GM12878 (cell line): ENCODE data around the gene HMCN2. TPM values are rescaled to one million over a fixed set of nuclear protein-coding genes. Genes with fewer than 3 reads are reported as not detected.

Experiments
- ATAC-seq: fragments of 200-7000 bp; cut with Tn5 transposase; 3 replicates; pipeline ENCODE4 v1.9.1; 2020; ENCODE audit warnings: mild to moderate bottlenecking, moderate library complexity
- BruUV-seq: library from RNA; stranded (reverse); fragments of 400-500 nt; replicated peaks from 2 replicates; lab custom pipeline; 2021; lab: Mats Ljungman, UMichigan
- CTCF ChIA-PET: fragments of 300-600 bp; sonication (Branson Sonifier 250); formaldehyde crosslinking; extraction: SDS; loops from one replicate; lab custom pipeline; 2021; ENCODE audit warnings: inconsistent platforms; lab: Yijun Ruan, JAX
- POLR2A ChIA-PET: fragments of 350-600 bp; formaldehyde crosslinking; extraction: SDS; loops from one replicate; lab custom pipeline; 2021; ENCODE audit warnings: inconsistent platforms; lab: Charles Lee
- RAD21 ChIA-PET: fragments of 300-600 bp; sonication (Branson Sonifier 250); formaldehyde crosslinking; loops from one replicate; lab custom pipeline; 2023; ENCODE audit warnings: antibody characterized with exemption; ENCODE audit not compliant: unreplicated experiment; lab: Charles Lee
- SMC1A ChIA-PET: fragments of 300-600 bp; sonication (Branson Sonifier 250); formaldehyde crosslinking; loops from one replicate; lab custom pipeline; 2023; ENCODE audit not compliant: unreplicated experiment, uncharacterized antibody; lab: Charles Lee
- DNase-seq: peaks from one replicate; pipeline ENCODE4 v3.0.0-alpha.2; 2011; ENCODE audit warnings: low read depth, low spot score
- FAIRE-seq: peaks from 3 replicates; lab custom pipeline; 2011; peaks lifted over from hg19 to GRCh38; lab: Jason Lieb, UNC
- H2AFZ ChIP-seq: 2 replicates; pipeline ENCODE4 v1.6.0; 2011; ENCODE audit warnings: low read depth, low read length, control low read depth; ENCODE audit not compliant: control insufficient read depth
- H3K27ac ChIP-seq: 2 replicates; pipeline ENCODE4 v1.5.1; 2011; ENCODE audit warnings: control low read depth; ENCODE audit not compliant: control insufficient read depth, insufficient read depth
- H3K27me3 ChIP-seq, 2 experiments: replicated peaks in 1 of 2; 2 replicates each; pipeline versions ENCODE4 v1.6.0 to v1.6.1; 2011; ENCODE audit warnings: low read length in 1 of 2; ENCODE audit not compliant: control insufficient read depth in 2 of 2, insufficient read depth in 2 of 2
- H3K36me3 ChIP-seq, 2 experiments: 2 replicates each; pipeline ENCODE4 v1.5.1; 2011; ENCODE audit warnings: low read length in 1 of 2; ENCODE audit not compliant: control insufficient read depth in 2 of 2, insufficient read depth in 2 of 2
- H3K4me1 ChIP-seq: 2 replicates; pipeline ENCODE4 v1.6.1; 2011; ENCODE audit warnings: mild to moderate bottlenecking, low read length, moderate library complexity, mixed read lengths; ENCODE audit not compliant: control insufficient read depth, insufficient read depth
- H3K4me2 ChIP-seq: 2 replicates; pipeline ENCODE4 v1.6.0; 2011; ENCODE audit warnings: control low read depth; ENCODE audit not compliant: control insufficient read depth, insufficient read depth
- H3K4me3 ChIP-seq: fragments of 200-600 bp; sonication (generic); 2 replicates; pipeline ENCODE4 v1.5.1; 2016
- H3K79me2 ChIP-seq: 2 replicates; pipeline ENCODE4 v1.6.0; 2011; ENCODE audit warnings: low read length; ENCODE audit not compliant: control insufficient read depth, insufficient read depth
- H3K9ac ChIP-seq: 2 replicates; pipeline ENCODE4 v1.8.0; 2011; ENCODE audit warnings: low read length, control low read depth, mixed read lengths; ENCODE audit not compliant: control insufficient read depth, insufficient read depth
- H3K9me3 ChIP-seq: replicated peaks from 3 replicates; pipeline ENCODE4 v1.5.1; 2011; ENCODE audit warnings: mild to moderate bottlenecking, low read length; ENCODE audit not compliant: control insufficient read depth, insufficient read depth
- H4K20me1 ChIP-seq: 2 replicates; pipeline ENCODE4 v1.6.0; 2011; ENCODE audit not compliant: control insufficient read depth, insufficient read depth
- ASH2L ChIP-seq: fragments of 300-600, 200-600 bp; sonication (generic); IDR thresholded peaks from 2 replicates; pipeline ENCODE4 v1.6.1; 2017; ENCODE audit warnings: low read depth, mild to moderate bottlenecking, borderline replicate concordance
- BCLAF1 ChIP-seq: fragments of 450-650 bp; IDR thresholded peaks from 2 replicates; pipeline ENCODE4 v1.6.1; 2017; ENCODE audit warnings: antibody characterized with exemption, mild to moderate bottlenecking, moderate library complexity
- IKZF2 ChIP-seq, 2 experiments: fragments of 450-650 bp; IDR thresholded peaks; 2 replicates each; pipeline ENCODE4 v1.6.1; 2017; ENCODE audit warnings: mild to moderate bottlenecking in 2 of 2, moderate library complexity in 2 of 2
- JUNB ChIP-seq: IDR thresholded peaks from 2 replicates; pipeline ENCODE4 v1.6.1; 2016; ENCODE audit warnings: antibody characterized with exemption, mild to moderate bottlenecking
- NFYA ChIP-seq: IDR thresholded peaks from 2 replicates; pipeline ENCODE4 v1.6.1; 2011; ENCODE audit warnings: low read depth, mild to moderate bottlenecking, low read length, improper control_type of control experiment, borderline replicate concordance
- PML ChIP-seq: IDR thresholded peaks from 2 replicates; pipeline ENCODE4 v1.6.1; 2012; ENCODE audit warnings: low read length, inconsistent platforms
- POU2F2 ChIP-seq: IDR thresholded peaks from 3 replicates; pipeline ENCODE4 v1.6.1; 2011; ENCODE audit warnings: low read depth, mild to moderate bottlenecking, low read length, borderline replicate concordance
- RBBP5 ChIP-seq: fragments of 200-600 bp; sonication (generic); conservative IDR thresholded peaks from 2 replicates; pipeline ENCODE4 v1.6.1; 2016
- RFX5 ChIP-seq: IDR thresholded peaks from 2 replicates; pipeline ENCODE4 v1.6.1; 2011; ENCODE audit warnings: low read depth, low read length, improper control_type of control experiment
- SPI1 ChIP-seq: IDR thresholded peaks from 2 replicates; pipeline ENCODE4 v1.6.1; 2011; ENCODE audit warnings: low read depth, mild to moderate bottlenecking, low read length, moderate library complexity, borderline replicate concordance; ENCODE audit not compliant: insufficient read depth
- SRF ChIP-seq, 2 experiments: IDR thresholded peaks; 2 replicates each; pipeline ENCODE4 v1.6.1; 2011; ENCODE audit warnings: low read depth in 2 of 2, low read length in 2 of 2, mild to moderate bottlenecking in 1 of 2, moderate library complexity in 1 of 2
- SUZ12 ChIP-seq: fragments of 200-600 bp; sonication (generic); IDR thresholded peaks from one replicate; pipeline ENCODE4 v1.6.1; 2018; ENCODE audit warnings: antibody characterized with exemption, mild to moderate bottlenecking; ENCODE audit not compliant: unreplicated experiment
- YY1 ChIP-seq: IDR thresholded peaks from 2 replicates; pipeline ENCODE4 v1.6.1; 2011; ENCODE audit warnings: low read depth, mild to moderate bottlenecking, low read length
- ZZZ3 ChIP-seq: IDR thresholded peaks from 2 replicates; pipeline ENCODE4 v1.6.1; 2011; ENCODE audit warnings: low read depth; ENCODE audit not compliant: control insufficient read depth, insufficient read length
- WGBS: methylation state at CpG from one replicate; pipeline ENCODE4 v1.1.6; 2016; ENCODE audit warnings: low lambda C conversion rate; ENCODE audit not compliant: insufficient replicate concordance, insufficient coverage; ENCODE audit errors: missing lambda C conversion rate; 5-methylcytosine and 5-hydroxymethylcytosine counted together
- in situ Hi-C: fragments of 300-500 bp; cut with MboI; formaldehyde crosslinking; loops from 9 replicates; pipeline ENCODE4 v1.14.3; 2018; ENCODE audit warnings: mixed read lengths
- intact Hi-C: fragments of 100-400 bp; cut with micrococcal nuclease; formaldehyde crosslinking; loops from one replicate; pipeline ENCODE4 v1.14.2; 2022; ENCODE audit not compliant: unreplicated experiment
- polyA plus RNA-seq, 11 experiments: library from polyadenylated mRNA; depleted of rRNA in 4 of 11; unstranded in 6 of 11; stranded (reverse) in 5 of 11; fragments of >200 nt; fragmentation: Nextera tagmentation in 4 of 11; fragmentation: Illumina TruSeq in 1 of 11; extraction: Ambion mirVana in 4 of 11; extraction: Trizol in 1 of 11; gene quantifications; 1 replicate in 1 of 11; 2 replicates in 10 of 11; pipeline versions ENCODE4 v1.2.1 to v1.2.3, GENCODE V29; 2011 to 2016; ENCODE audit warnings: inconsistent platforms in 2 of 11, missing spikeins in 2 of 11, low read depth in 1 of 11
- total RNA-seq, 4 experiments: library from RNA; depleted of rRNA in 3 of 4; stranded (reverse); fragments of >200 nt in 3 of 4; fragmentation: Illumina TruSeq in 1 of 4; extraction: Trizol in 1 of 4; gene quantifications; 2 replicates each; pipeline versions ENCODE4 v1.2.1 to v1.2.3, GENCODE V29; 2013 to 2021

HMCN2 gene
- total and polyA plus RNA-seq, 10 of the 15 experiments (the other 5 are each of a cell fraction or from before 2014, with no cell fraction given): 0.04 TPM; not detected in 9

DNA sequence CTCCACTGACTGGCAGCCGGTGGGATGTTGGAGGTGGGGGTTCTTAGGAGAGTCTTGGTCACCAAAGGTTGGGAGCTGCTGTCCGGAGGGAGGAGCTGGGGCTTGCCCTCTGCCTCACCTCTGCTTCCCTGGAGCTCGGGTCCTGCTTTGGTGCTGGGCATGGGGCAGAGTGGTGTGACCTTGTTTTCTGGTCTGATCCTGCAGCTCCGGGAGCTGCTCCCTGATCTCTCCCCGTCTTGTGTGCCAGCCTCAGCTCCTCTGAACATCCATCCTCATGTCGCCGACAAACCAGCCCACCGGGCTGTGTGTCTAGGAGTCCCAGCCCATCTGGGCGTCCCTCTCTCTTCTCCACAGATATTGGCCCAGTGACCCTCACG lies 18.7 kb downstream of the HMCN2 start:
- Histone ChIP-seq H3K9me3 (no peaks in the 10 kb centered on the region), H3K27me3 (no peaks in the 10 kb centered on the region; a peak in 3 of 4 replicates), H3K79me2 (no peaks in the 10 kb centered on the region), H3K4me2 (no peak overlapping the region), H4K20me1 (no peaks in the 10 kb centered on the region), H3K9ac (no peak overlapping the region), H3K36me3 (no peaks in the 10 kb centered on the region), H2AFZ (no peak overlapping the region), H3K4me1 (no peaks in the 10 kb centered on the region), H3K4me3 (no peak overlapping the region), H3K27ac (no peak overlapping the region)
- no peak for TF ChIP-seq YY1
- no peak for TF ChIP-seq SRF (IDR thresholded peaks at IDR 0.05; ENCODE audit: low read depth in 2 of 2, low read length in 2 of 2)
- no peak for TF ChIP-seq PML
- no peak for TF ChIP-seq BCLAF1
- TF ChIP-seq ZZZ3: no peak
- no peak for TF ChIP-seq RFX5
- TF ChIP-seq SUZ12: no peak
- TF ChIP-seq POU2F2: no peak
- TF ChIP-seq RBBP5: no peak
- TF ChIP-seq SPI1: no peak
- no peak for TF ChIP-seq JUNB
- TF ChIP-seq IKZF2 (IDR thresholded peaks at IDR 0.05): no peak
- TF ChIP-seq NFYA: no peak
- no peak for TF ChIP-seq ASH2L
- WGBS: 39% methylated on average over 9 of the region's 10 CpGs
- in situ Hi-C loops: no loop called here
- ChIA-PET SMC1A (interaction anchor here (1.1 kb wide), 1 partner anchor 9 kb away, joined by 3 read pairs; no protein-coding TSS in a partner anchor), RAD21 (no interaction called here), CTCF (interaction anchor here (0.6 kb wide), 1 partner anchor 1316 kb away, joined by 3 read pairs; no protein-coding TSS in a partner anchor), POLR2A (interaction anchor here (0.6 kb wide), 1 partner anchor 171 kb away, joined by 3 read pairs; no protein-coding TSS in a partner anchor)
- intact Hi-C loops: no loop called here
- DNase-seq (no peak), ATAC-seq (no peak), FAIRE-seq (no peak)
- BruUV-seq: no TSS peak
